Adipocyte (in vitro differentiated cells): Measurements from ENCODE around the gene CENPF.

Experiments used
- DNase-seq: peaks from one replicate; pipeline ENCODE4 v3.0.0-alpha.2; 2015; ENCODE audit warnings: low read depth
- H3K27me3 ChIP-seq: replicated peaks from 2 replicates; pipeline ENCODE4 v1.7.0; 2013; ENCODE audit warnings: mild to moderate bottlenecking, low read length, moderate library complexity; ENCODE audit not compliant: control insufficient read depth, insufficient read depth
- H3K36me3 ChIP-seq: 2 replicates; pipeline ENCODE4 v1.7.0; 2013; ENCODE audit warnings: low read length, mild to moderate bottlenecking, moderate library complexity; ENCODE audit not compliant: control insufficient read depth, insufficient read depth, severe bottlenecking
- H3K4me1 ChIP-seq: 2 replicates; pipeline ENCODE4 v1.7.0; 2013; ENCODE audit warnings: mild to moderate bottlenecking, low read length, moderate library complexity; ENCODE audit not compliant: control insufficient read depth, insufficient read depth
- H3K4me3 ChIP-seq: 2 replicates; pipeline ENCODE4 v1.7.0; 2013; ENCODE audit warnings: mild to moderate bottlenecking, low read length, moderate library complexity
- H3K9ac ChIP-seq: 2 replicates; pipeline ENCODE4 v1.7.0; 2013; ENCODE audit warnings: mild to moderate bottlenecking, low read length, moderate library complexity
- H3K9me3 ChIP-seq: 2 replicates; pipeline ENCODE4 v1.7.0; 2013; ENCODE audit warnings: mild to moderate bottlenecking, low read length, moderate library complexity; ENCODE audit not compliant: control insufficient read depth

CENPF gene

DNA sequence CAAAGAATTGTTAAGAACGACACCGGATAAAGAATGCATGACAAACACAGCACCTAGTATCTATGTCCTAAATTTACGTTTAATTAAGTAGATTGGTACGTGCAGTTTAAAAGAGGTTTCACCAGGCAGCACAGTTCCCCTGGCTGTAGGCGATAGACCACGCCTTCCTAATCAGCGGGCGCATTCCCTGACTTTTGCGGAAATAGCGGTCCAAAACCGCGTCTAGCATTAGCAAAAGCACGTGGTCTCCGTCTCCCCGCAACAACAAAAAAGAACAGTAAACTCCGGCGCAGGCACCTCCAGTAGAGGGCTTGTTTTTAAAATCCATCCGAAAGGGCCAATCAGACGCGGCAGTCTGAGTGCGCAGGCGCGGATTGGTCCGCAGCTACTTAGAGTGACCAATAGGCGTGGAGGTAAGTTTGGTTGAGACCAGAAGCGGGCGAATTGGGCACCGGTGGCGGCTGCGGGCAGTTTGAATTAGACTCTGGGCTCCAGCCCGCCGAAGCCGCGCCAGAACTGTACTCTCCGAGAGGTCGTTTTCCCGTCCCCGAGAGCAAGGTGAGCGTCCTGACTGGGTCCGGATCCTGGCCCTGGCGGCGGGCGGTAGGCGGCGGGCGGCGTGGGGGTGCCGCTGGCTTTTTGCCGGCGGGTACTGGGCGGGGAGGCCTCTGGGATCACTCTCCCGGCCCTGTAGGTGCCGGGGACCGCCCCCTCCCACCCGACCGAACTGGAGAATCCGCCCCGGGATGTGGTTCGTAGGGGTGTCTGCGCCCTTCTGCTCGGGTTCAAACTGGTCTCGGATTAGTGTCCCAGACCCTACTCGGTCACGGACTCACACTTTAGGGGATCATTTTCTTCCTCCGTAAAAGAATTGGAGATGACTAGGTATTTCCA, at the start of gene CENPF:
CENPF (plus strand) TSS at position 432 of the 894 bp plus-strand sequence. CDS start 10,560 bp downstream, outside the sequence.
- peak within 1 kb of the TSS; percentile 95 for H3K4me3 ChIP-seq
- H3K9ac ChIP-seq: peak within 1 kb of the TSS; percentile 81
- no peaks in the 10 kb centered on the region for H3K27me3 ChIP-seq
- no peaks in the 10 kb centered on the region for H3K9me3 ChIP-seq
- peak; percentile 99 for DNase-seq
- no peaks in the 10 kb centered on the region for H3K36me3 ChIP-seq
- H3K4me1 ChIP-seq: peaks cover 10% of the 10 kb centered on the region

- Histone ChIP-seq H3K9ac (peak overlapping the region; percentile 9), H3K9me3 (no peaks in the 10 kb centered on the region), H3K4me3 (no peak overlapping the region), H3K4me1 (peaks cover 13% of the 10 kb centered on the region), H3K36me3 (no peaks in the 10 kb centered on the region), H3K27me3 (no peaks in the 10 kb centered on the region)
- peak; percentile 71 for DNase-seq
Measured at GRCh38 chr1:214557952-214558735, 44.9 kb upstream of the CENPF start.

DNA sequence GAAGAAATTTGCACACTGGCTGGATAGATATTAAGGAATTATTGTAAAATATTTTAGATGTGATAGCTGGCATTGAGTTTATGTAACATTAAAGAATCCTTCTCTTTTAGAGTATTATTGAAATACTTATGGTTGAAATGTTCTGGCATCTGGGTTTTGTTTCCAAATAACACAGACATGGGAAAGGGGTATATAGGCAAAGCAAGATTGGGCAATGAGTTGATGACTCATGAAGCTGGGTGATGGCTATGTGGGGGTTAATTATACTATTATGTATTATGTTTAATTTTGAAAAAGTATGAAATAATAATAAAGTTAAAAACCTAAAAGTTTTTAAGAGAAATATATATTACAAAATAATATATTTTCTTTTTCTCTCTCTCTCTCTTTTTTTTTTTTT, 39.1 kb upstream of the CENPF start:
- Histone ChIP-seq H3K9ac (no peak overlapping the region), H3K27me3 (no peaks in the 10 kb centered on the region), H3K9me3 (no peaks in the 10 kb centered on the region), H3K4me1 (peaks cover 25% of the 10 kb centered on the region), H3K36me3 (no peaks in the 10 kb centered on the region), H3K4me3 (no peak overlapping the region)
- peak; percentile 64 for DNase-seq

GRCh38 chr1:214565310-214565709, 37.7 kb upstream of the CENPF start:
- Histone ChIP-seq H3K27me3 (no peaks in the 10 kb centered on the region), H3K36me3 (no peaks in the 10 kb centered on the region), H3K9me3 (no peaks in the 10 kb centered on the region), H3K4me3 (no peak overlapping the region), H3K4me1 (peaks cover 39% of the 10 kb centered on the region), H3K9ac (no peak overlapping the region)
- no peak for DNase-seq

GRCh38 chr1:214566158-214567104, 36.6 kb upstream of the CENPF start:
- Histone ChIP-seq H3K9me3 (no peaks in the 10 kb centered on the region), H3K4me1 (peaks cover 45% of the 10 kb centered on the region), H3K27me3 (no peaks in the 10 kb centered on the region), H3K9ac (no peak overlapping the region), H3K4me3 (no peak overlapping the region), H3K36me3 (no peaks in the 10 kb centered on the region)
- DNase-seq: peak; percentile 77

DNA sequence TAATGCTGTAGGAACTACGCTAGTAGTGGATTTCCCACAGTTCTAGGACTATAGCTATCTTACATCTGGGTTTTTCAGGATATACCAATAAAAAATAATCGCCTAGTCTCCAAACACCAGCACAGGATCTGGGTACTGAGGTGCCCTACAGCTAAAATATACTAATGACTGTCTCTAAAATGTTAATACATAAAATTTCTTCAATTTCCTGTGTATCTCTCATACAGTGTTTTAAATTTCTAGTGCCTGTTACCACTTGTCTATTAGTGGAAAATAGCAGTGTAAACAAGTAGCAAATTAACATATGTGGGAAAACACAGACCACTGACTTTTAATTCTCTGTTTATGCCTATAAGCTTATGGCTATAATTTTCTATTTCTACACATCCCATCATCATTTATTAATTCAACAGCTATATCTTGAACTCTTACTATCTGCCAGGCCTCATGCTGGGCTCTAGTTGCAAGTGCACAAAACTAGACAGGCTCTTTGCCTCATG, 35.5 kb upstream of the CENPF start:
- no peaks in the 10 kb centered on the region for H3K36me3 ChIP-seq
- H3K4me1 ChIP-seq: peaks cover 45% of the 10 kb centered on the region
- no peak for DNase-seq
- no peaks in the 10 kb centered on the region for H3K9me3 ChIP-seq
- no peaks in the 10 kb centered on the region for H3K27me3 ChIP-seq
- H3K4me3 ChIP-seq: no peak overlapping the region
- no peak overlapping the region for H3K9ac ChIP-seq

DNA sequence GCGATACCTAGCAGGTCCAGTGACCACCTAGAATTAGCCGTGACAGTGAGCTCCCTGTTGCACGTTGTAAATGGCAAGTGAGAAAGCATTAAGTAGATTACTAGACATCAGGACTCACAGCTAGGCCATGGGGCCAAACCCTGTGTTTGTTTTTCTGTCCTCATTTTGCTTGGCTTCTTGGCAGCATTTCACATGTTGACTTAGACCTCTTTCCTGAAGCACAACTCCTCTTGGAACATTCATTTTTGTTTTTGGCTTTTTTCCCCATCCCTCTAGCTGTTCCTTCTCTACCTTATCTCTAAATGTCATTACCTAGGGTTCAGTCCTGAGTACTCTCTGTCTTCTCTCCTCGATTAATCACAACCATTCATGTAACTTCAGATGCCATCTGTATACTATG, 34.7 kb upstream of the CENPF start:
- no peaks in the 10 kb centered on the region for H3K27me3 ChIP-seq
- peak; percentile 47 for DNase-seq

DNA sequence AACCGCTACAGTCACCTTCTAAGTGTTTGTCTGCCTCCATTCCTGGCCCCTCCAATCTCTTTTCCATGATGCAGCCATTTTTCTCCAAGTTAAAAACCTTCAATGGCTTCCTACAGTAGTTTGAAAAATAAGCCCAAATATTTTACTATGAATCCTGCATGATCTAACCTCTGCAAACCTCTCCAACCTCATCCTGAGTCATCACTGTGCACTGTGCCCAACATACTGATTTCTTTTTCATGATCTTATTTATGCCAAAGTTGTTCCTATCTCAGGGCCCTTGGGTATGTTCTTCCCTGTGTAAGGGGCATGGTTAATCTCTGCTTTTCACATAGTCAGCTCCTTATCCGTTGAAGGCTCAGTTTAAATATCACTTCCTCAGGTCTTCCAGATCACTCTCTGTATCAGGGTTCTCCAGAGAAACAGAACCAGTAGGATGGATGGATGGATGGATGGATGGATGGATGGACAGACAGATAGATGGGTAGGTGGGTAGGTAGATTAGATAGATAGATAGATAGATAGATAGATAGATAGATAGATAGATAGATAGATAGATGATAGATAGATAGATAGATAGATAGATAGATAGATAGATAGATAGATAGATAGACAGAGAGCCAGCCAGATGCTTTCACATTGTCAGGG, 33.5 kb upstream of the CENPF start:
- DNase-seq: peak; percentile 38
- Histone ChIP-seq H3K9ac (no peak overlapping the region), H3K9me3 (no peaks in the 10 kb centered on the region), H3K36me3 (no peaks in the 10 kb centered on the region), H3K4me3 (no peak overlapping the region), H3K4me1 (peaks cover 50% of the 10 kb centered on the region), H3K27me3 (no peaks in the 10 kb centered on the region)

More for the DNA sequence above, 34.7 kb upstream of the CENPF start:
- Histone ChIP-seq H3K36me3 (no peaks in the 10 kb centered on the region), H3K4me3 (no peak overlapping the region), H3K9me3 (no peaks in the 10 kb centered on the region), H3K9ac (no peak overlapping the region), H3K4me1 (peaks cover 45% of the 10 kb centered on the region)

- H3K4me3 ChIP-seq: no peak overlapping the region
- H3K4me1 ChIP-seq: peaks cover 50% of the 10 kb centered on the region
Measured at GRCh38 chr1:214570442-214570841, 32.6 kb upstream of the CENPF start.

DNA sequence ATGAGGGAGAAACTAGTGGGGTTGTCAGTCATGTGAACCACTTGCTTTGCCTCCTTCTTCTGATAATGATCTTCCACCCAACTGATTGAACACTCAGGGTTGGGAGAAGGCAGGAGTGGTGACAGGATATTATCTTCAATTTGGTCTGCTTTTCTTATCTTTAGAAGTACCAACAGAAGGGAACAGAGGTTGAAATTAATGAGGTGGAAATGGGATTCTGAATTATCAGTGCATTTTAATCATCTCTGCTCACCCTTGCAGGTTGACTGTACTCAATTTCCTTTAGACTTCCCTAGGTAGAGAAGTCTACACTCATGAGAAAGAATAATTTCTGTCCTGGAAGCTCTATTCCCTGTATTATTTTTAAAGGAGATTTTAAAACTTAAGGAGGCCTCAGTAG, 31.7 kb upstream of the CENPF start:
- peaks cover 48% of the 10 kb centered on the region for H3K4me1 ChIP-seq
- no peaks in the 10 kb centered on the region for H3K27me3 ChIP-seq
- peaks cover 7% of the 10 kb centered on the region for H3K9me3 ChIP-seq
- no peak overlapping the region for H3K9ac ChIP-seq
- no peak overlapping the region for H3K4me3 ChIP-seq
- no peak for DNase-seq
- no peaks in the 10 kb centered on the region for H3K36me3 ChIP-seq

More at GRCh38 chr1:214570442-214570841, 32.6 kb upstream of the CENPF start:
- Histone ChIP-seq H3K9ac (peak overlapping the region; percentile 3), H3K36me3 (no peaks in the 10 kb centered on the region), H3K9me3 (no peaks in the 10 kb centered on the region), H3K27me3 (no peaks in the 10 kb centered on the region)
- DNase-seq: peak; percentile 44
